Brain microvascular endothelial cell (primary cell): ENCODE data around the gene KRTAP10-2.

Experiments
- DNase-seq: peaks from one replicate; pipeline ENCODE4 v3.0.0-alpha.2; 2020
- H3K27ac ChIP-seq: fragments of 250-450 bp; sonication (Bioruptor Pico); 2 replicates; pipeline ENCODE4 v1.5.1; 2020; ENCODE audit warnings: mild to moderate bottlenecking, moderate library complexity
- H3K27me3 ChIP-seq: fragments of 250-450 bp; sonication (Bioruptor Pico); replicated peaks from 2 replicates; pipeline ENCODE4 v1.5.1; 2020; ENCODE audit warnings: mild to moderate bottlenecking
- H3K36me3 ChIP-seq: fragments of 250-450 bp; sonication (Bioruptor Pico); replicated peaks from 2 replicates; pipeline ENCODE4 v1.5.1; 2020; ENCODE audit warnings: mild to moderate bottlenecking
- H3K4me3 ChIP-seq: 2 replicates; pipeline ENCODE4 v1.5.1; 2011; ENCODE audit warnings: low read depth, mild to moderate bottlenecking, control low read depth, low read length, moderate library complexity
- in situ Hi-C: cut with HindIII; loops from 2 replicates; pipeline ENCODE4 v1.10.0; 2017; ENCODE audit warnings: low sequenced_read_pairs, low pct_ligation_motif_present
- TF ChIP-seq, protein P1 (sequence below): IDR thresholded peaks from 2 replicates; pipeline ENCODE4 v1.5.1; 2011; ENCODE audit warnings: low read depth, mild to moderate bottlenecking, moderate library complexity, low read length, control low read depth, inconsistent platforms; ENCODE audit errors: missing control alignments

The KRTAP10-2 gene

DNA sequence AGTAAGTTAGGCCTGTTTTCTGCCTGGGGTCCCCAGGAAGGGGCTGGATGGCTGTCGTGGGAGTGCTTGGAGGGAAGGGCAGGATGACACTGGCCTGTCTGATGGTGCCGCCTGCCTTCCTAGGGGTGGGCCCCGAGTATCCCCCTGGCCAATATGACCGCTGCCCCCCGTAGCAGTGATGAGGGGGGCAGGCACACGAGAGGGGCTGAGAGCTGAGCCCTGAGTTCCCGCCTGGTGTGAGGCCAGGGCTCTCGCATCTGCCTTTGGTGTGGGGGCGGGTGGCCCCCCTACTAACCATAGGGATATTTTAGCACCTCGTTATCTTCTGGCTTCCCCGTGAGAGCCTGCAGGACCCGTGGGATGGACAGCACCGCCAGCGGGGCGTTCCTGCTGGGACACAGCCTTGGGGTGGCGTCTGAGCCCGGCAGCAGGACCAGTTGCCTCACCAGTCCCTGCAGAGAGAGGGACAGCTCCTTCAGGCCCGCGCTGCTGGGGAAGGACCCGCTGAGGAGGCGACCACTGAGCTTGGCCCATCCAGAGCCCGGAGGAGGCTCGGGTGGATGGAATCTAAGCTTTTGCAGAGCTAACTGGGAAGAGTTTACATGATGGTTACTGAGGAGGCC, 21.7 kb downstream of the KRTAP10-2 start:
- in situ Hi-C loops = no loop called here
- TF ChIP-seq, protein P1, sequence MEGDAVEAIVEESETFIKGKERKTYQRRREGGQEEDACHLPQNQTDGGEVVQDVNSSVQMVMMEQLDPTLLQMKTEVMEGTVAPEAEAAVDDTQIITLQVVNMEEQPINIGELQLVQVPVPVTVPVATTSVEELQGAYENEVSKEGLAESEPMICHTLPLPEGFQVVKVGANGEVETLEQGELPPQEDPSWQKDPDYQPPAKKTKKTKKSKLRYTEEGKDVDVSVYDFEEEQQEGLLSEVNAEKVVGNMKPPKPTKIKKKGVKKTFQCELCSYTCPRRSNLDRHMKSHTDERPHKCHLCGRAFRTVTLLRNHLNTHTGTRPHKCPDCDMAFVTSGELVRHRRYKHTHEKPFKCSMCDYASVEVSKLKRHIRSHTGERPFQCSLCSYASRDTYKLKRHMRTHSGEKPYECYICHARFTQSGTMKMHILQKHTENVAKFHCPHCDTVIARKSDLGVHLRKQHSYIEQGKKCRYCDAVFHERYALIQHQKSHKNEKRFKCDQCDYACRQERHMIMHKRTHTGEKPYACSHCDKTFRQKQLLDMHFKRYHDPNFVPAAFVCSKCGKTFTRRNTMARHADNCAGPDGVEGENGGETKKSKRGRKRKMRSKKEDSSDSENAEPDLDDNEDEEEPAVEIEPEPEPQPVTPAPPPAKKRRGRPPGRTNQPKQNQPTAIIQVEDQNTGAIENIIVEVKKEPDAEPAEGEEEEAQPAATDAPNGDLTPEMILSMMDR = no peak
- Histone ChIP-seq H3K27me3 (no peaks in the 10 kb centered on the region), H3K36me3 (no peaks in the 10 kb centered on the region), H3K27ac (no peak overlapping the region), H3K4me3 (no peak overlapping the region)
- no peak for DNase-seq

DNA sequence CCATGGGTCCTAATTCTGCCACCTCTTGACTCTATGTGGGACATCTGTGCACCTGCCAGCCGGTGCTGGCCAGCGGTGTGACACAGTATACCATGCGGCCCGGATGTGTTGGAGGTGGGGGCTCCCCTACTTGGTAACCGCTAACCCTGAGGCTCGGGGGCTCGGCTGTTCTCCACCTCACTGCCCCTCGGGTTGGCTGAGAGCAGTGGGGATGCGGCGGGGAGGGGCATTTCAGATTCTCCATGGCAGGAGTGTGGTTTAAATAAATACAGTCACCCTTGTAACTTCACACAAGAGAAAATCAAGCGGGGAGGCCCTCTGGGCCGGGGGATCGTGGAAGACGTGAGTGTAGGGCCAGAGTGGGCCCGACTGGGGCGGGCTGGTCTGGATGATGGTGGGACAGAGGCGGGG, 22.3 kb downstream of the KRTAP10-2 start:
- Histone ChIP-seq H3K4me3 (no peak overlapping the region), H3K27me3 (no peaks in the 10 kb centered on the region), H3K36me3 (no peaks in the 10 kb centered on the region), H3K27ac (no peak overlapping the region)
- in situ Hi-C loops = no loop called here
- no peak for DNase-seq
- TF ChIP-seq, protein P1 = no peak

DNA sequence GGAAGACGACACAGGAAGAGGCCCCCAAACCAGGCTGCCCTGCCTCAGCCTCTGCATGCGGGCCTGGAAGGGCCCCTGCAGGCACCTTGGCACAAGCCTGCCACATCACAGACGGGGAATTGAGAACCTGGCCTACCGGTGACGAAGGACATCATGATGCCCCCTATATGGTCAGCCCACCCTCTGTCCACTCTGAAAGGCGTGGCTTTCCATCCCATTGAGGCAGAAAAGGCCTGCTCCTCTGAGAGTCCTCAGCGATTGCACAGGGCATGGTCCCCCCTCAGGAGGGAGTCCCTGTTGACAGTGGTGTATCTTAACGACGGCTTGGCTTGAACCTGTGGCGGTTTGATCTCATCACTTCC, 22.7 kb downstream of the KRTAP10-2 start:
- no peak overlapping the region for H3K27ac ChIP-seq
- H3K4me3 ChIP-seq = no peak overlapping the region
- no peak for DNase-seq
- TF ChIP-seq, protein P1 = no peak
- H3K27me3 ChIP-seq = no peaks in the 10 kb centered on the region
- no peaks in the 10 kb centered on the region for H3K36me3 ChIP-seq
- in situ Hi-C loops = no loop called here

- TF ChIP-seq, protein P1 = no peak
- no peak for DNase-seq
- in situ Hi-C loops = no loop called here
- Histone ChIP-seq H3K27ac (no peak overlapping the region), H3K4me3 (no peak overlapping the region), H3K36me3 (no peaks in the 10 kb centered on the region), H3K27me3 (no peaks in the 10 kb centered on the region)
Measured at GRCh38 chr21:44527983-44528633, 23.2 kb downstream of the KRTAP10-2 start.

GRCh38 chr21:44527156-44527982, 23.9 kb downstream of the KRTAP10-2 start:
- H3K4me3 ChIP-seq = no peak overlapping the region
- no peaks in the 10 kb centered on the region for H3K36me3 ChIP-seq
- H3K27ac ChIP-seq = no peak overlapping the region
- DNase-seq = no peak
- H3K27me3 ChIP-seq = no peaks in the 10 kb centered on the region
- TF ChIP-seq, protein P1 = no peak
- in situ Hi-C loops = no loop called here
